HG02642 (cell line): ENCODE measurements around the gene JMJD6.
"Not testable (repeated sequence)": the region's sequence is repeated elsewhere in the genome, so short reads cannot be mapped to it uniquely, and the experiment has no call there.

Experiments
- ATAC-seq: cut with Tn5 transposase; IDR thresholded peaks from one replicate; pipeline ENCODE4 v1.9.1; 2021; ENCODE audit warnings: mild to moderate bottlenecking; ENCODE audit not compliant: unreplicated experiment, poor library complexity

The JMJD6 gene

DNA sequence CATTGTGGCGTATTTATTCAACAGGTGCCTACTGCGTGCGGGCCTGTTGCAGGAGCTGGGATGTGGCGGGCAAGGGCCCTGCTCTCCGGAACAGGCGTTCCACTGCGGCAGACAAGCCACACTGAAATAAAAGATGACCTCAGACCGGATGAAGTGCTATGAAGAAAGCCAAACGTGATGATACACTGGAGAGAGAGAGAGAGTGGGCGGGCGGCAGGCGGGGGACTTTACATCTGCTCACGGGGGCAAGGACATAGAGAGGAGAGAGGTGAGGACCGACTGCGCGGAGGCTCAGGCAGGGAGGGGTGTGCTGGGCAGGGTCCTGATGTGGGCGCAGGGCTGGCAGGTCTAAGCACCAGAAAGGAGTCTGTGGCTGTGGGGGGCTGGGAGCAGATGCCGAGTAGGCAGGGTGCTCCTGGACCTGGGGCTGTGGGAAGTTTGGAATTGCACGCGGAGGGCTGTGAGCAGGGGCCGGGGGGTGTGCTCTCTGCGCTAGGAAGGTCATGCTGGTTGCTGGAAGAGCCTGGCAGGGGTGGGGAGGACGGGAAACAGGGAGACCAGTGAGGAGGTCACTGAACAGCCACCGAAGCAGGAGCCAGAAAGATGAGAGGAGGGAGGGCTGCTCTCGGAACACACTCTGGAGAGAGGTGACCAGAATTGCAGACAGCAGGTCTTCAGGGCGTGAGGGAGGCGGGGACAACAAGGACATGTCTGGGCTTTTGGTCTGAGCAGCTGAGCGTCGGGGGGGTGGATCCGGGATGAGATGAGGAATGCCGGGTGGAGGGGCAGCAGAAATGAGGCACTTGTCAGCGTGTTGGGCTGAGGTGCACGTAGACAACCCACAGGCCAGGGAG lies 25.6 kb downstream of the JMJD6 start:
- no peak for ATAC-seq

DNA sequence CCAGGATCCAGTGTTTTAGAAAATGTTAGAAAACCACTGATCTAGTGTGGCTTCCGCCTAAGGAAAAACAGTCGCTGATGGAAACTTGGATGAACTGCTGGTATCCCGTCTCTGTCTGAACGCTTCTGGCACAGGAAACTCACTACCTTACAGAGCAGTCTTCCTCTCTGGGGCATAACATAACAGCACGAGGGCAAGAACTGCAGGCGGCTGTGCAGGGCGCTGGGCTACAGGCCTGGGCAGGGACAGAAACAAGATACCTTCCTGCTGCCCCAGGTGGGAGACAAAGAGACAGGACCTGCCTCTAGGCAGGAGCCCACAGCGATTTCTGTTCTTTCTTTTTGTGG lies 26.2 kb downstream of the JMJD6 start:
- no peak for ATAC-seq

DNA sequence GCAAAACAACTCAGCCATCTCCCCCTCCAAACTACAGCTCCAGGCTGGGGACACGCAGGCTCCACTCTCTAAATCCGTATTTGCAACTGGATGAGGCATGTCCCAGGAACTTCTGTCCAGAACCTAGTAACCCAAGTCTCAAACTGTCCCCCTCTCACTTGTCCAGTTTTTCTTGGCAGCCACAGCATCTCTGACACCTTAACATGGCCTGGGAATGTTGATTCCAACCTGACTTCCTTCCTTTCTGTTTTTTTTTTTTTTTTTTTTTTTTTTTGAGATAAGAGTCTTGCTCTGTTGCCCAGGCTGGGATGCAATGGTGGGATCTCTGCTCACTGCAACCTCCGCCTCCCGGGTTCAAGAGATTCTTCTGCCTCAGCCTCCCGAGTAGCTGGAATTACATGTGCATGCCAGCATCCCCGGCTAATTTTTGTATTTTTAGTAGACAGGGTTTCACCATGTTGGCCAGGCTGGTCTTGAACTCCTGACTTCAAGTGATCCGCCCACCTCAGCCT lies 27.9 kb downstream of the JMJD6 start:
- ATAC-seq = not testable (repeated sequence)

DNA sequence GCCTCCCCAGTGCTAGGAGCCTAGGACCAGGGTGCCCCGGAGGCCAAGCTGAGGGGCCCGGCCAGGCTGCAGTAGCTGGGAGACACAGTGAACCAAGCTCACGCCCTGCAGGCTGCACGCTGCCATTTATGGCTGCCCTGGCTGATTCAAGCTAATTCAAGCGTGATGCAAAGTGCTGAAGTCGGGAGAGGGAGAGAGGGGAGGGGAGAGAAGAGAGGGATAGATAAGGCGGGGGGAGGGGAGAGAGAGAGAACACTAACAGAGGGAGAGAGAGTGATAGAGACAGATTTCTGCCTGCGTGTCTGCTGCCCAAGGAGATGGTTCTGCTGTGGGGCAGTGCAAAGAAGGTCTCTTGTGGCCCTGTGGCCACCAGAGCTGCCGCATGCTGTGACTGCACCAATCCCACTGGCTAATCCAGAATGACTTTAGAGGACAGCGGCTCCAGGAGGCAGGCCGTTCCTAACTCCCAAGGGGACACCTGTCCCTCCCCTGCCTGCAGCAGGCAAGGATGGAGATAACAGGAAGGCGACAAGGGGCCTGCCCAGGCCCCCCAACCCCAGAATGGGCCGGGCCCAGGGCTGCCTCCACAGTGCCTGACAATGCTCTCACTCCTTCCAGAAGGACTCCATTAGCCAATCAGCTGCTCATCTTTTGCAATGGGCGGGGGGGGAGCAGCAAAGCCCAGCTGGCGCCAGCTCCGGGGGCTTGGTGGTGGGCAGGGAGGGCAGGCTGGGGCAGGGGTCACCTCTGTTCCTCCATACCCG lies 28.5 kb downstream of the JMJD6 start:
- ATAC-seq = no peak

DNA sequence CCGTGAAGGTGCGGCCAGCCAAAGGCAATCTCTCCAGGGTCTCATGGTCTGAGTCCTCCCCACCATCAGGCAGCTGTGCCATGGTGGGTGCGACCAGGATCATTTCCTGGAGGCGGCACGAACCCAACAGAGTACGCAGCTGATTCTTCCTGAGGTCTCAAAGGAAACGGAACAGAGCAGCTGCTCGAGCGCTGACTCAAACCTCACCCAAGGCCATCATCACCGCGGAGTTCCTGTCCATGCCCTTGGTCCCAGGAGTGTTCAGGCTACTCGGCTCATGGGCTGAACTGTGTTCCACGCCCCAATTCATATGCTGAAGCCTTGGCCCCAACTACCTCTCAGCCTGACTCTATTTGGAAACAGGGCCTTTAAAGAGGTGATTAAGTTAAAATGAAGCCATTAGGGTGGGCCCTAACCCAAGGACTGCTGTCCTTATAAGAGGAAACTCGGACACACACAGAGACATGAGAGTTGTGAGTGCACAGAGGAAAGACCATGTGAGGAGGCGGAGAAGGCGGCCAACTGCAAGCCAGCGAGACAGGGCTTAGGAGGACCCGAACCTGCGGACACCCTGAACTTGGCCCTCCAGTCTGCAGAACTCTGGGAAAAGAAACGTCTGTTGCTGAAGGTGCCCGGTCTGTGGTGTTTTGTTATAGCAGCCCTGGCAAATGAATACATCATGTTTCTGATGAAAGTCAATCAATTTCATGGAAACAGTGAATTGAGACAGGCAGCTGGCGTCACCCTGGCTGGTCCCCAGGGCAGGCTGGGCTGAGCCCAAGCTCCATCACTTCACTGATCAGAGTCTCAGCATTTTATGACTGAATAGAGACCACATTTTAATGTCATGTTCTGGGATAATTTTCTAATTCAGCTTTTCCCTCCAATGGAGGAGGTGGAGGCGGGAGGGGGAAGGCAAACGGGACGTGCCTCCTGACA lies 29.4 kb downstream of the JMJD6 start:
- ATAC-seq = no peak

DNA sequence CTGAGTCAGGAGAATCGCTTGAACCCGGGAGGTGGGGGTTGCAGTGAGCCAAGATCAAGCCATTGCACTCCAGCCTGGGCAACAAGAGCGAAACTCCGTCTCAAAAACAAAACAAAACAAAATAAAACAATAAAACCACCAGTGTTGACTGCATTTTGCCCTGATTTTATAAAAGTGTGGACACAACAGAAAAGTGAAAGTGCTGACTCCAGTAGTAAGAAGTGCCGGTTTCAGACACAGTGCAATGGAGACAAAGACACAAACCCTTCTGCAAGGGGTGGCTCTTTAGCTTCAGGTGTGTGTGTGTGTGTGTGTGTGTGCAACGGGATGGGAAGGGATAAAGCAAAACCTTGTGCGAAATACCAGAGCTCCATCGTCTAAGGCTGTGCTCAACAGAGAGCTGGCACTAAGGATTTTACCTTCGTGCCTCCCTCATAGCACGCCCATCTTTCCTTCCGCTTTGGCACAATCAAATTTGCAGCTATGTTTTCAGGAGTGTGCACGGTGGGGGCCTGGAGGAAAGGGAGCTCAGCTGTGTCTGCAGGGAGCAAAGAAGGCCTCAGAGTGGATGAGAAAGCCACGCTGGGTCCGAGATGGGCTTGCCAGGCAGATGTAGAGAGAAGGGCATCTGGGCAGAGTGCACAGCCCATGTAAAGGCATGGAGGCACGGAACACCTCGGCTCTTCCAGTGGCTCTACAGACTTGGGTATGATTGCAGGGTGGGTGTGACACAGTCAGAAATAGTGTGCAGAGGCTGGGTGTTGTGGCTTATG lies 31.2 kb downstream of the JMJD6 start:
- no peak for ATAC-seq

DNA sequence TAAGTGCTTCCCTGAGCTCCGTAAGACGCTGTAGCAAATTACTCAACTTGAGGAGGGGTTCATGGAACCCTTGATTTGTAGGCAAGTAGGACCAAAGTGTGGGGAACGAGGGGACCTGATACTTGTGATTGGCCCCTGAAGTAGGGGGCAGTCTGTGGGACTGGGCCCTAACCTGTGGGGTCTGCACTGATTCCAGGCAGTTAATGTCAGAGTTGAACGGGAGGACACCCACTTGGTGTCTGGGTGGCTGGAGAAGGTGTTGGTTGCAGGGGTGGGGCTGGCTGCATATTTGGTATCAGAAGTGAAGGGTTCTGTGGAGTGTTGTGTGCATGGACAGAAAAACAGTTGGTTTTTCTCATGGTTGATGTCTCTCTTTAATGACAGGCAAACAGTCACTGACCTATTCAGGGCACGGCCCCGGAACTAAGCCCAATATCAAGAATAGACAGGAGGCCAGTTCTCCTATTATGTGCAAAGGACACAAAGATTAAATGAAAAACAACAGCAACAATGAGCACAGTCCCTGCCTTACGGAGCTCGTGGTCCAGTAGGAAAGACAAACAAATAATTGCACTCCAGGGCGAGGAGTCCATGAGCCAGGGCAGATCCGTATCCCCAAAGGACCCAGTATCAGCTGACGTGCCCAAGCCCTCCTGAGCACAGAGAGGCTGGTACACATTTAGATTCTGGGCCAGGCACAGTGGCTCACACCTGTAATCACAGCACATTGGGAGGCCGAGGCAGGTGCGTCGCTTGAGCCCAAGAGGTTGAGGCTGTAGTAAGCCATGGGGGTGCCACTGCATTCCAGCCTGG lies 34.8 kb downstream of the JMJD6 start:
- no peak for ATAC-seq

DNA sequence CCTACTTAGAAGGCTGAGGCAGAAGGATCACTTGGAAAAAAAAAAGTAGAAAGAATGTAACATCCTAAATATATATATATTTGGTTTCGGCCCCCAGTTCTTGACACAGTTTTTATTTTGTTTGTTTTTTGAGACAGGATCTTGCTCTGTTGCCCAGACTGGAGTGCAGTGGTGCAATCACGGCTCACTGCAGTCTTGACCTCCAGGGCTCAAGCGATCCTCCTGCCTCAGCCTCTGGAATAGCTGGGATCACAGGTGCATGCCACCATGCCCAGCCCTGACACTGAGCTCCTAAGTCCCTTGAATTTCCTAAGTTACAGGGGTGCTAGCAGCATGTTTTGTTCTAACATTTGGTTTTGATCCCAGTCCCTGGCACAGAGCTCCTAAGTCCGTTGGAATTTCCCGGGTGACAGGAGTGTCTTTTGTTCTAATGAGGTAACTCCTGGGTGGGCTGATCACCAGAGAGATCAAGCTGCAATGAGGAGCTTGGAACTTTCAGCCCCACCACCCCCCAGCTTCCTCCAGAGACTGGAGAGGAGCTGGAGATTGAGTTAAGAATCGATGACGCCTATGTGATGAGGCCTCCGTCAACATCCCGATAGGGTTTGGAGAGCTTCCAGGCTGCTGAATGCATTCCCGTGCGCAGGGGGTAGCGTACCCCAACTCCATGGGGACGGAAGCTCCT lies 35.7 kb downstream of the JMJD6 start:
- no peak for ATAC-seq

DNA sequence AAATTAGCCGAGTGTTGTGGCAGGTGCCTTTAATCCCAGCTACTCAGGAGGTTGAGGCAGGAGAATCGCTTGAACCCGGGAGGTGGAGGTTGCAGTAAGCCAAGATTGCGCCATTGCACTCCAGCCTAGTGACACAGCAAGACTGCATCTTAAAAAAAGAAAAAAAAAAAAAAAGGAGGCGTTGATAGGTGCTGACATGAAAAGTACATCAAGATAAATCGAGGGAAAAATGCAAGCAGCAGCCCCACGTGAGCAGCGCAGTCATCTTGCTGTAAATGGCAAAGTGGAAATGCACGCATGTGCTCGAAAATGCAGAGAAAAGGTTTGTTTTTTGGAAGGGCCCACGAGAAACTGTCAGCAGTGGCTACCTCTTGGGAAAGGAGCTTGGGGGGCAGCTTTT lies 36.5 kb downstream of the JMJD6 start:
- ATAC-seq = no peak

DNA sequence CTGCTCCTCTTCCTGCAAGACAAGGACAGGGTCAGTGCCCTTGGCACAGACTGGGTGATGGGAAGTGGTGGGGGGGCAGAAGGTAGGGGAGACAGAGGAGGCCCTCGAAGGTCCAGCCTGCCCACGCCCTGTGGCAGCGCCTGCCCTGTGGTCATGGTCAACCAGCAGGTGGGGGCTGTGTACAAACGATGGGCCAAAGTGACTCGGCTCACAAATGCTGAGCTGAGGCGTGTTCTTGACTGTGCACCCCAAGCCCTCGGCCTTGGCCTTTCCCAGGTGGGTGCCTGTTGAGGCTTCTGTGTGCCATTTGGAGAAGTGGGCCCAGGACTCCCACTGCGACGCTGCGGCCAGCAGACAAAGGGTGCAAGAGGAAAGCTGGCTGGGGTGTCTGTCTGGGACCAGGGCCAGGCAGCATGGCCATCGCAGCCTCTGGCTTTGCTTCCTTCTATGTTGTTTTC lies 38.2 kb downstream of the JMJD6 start:
- no peak for ATAC-seq

DNA sequence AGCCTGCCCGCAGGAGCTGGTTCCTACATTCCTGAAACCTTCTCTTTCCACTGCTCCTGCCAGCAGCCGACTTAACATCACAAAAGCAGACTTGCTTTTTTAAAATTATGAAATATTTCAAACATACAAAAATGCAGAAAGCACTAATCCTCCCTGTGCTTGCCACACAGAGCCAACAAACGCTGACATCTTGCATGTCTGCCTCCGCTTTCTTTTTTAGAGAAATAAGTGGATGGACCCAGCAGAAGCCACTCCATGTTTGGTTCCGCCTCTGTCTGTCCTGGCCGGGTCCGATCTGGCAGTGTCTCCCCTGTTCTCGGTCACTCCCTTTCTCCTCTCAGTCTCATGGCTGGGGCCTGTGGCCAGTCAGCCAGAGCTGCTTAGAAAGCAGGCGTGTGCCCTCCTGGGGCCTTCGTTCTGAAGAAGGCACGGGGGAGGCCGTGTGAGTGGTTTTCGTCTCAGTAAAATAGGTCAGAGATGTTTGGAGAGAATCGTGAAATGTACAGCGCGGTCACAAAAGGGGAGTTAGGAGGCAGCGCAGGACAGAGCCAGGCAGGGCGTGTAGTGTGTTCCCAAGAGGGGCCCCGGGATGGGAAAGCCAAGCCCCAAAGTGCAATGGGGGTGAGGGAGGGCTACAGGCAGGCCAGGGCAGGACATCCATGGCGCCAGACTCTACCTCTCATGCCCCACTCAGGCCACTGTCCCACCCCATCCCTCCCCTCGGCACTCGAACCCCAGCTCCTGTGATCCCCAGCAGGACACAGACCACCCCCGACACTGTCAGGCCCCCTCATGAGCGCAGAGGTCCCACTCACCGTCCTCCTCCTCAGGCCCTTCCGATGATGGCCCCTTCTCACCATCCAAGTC lies 38.9 kb downstream of the JMJD6 start:
- ATAC-seq = no peak

DNA sequence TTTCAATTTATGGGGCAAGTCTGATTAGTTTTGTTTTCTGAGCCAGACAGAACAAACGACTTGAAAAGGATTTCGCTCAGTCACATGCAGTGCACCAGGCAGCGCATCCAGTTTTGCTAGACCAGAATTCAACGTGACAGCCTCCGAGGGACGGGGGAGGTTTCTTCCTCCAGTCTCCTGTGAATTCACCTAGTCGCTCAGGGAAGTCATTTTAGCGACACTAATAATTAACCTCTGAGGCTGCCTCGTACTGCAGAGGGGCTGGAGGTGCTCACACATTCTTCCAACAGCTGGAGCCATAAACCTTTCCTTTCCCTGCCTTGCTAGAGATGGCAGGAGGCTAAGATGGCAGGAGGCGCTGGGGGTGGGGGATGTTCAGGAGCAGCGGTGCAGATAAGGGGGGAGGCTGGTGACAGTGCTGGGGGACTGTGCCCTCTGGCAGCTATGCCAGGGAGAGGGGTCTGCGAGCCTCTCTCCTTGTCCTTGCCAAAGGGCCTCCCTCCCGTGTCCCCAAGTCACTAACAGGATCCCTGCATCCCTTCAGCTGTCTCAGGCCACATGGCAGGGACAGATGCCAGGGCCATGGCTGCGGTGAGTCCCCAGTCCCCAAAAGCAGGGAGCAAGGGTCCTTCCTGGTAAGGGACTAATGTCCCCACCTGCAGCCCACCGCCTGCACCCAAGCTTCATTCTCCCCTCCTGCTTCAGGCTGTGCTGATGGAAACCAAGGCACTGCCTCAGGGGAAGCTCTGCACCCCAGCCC lies 39.7 kb downstream of the JMJD6 start:
- no peak for ATAC-seq

DNA sequence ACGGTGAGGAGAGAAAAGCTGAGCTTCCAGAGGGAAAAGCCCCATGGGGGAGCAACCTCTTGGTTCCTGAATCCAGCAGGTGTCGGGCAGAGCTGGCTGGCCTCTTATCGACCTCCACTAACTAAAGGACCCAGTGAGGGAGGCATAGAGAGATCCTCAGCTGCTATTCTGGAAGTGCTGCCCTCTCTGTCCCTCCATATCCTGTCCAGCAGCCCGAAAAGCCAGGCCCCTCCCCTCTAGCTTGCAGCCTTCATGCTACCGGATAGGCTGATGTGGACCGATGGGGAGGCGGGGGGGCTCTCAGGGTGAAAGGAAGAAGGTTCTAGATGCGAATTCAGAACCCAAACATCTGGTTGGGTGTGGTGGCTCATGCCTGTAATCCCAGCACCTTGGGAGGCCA lies 40.6 kb downstream of the JMJD6 start:
- no peak for ATAC-seq

DNA sequence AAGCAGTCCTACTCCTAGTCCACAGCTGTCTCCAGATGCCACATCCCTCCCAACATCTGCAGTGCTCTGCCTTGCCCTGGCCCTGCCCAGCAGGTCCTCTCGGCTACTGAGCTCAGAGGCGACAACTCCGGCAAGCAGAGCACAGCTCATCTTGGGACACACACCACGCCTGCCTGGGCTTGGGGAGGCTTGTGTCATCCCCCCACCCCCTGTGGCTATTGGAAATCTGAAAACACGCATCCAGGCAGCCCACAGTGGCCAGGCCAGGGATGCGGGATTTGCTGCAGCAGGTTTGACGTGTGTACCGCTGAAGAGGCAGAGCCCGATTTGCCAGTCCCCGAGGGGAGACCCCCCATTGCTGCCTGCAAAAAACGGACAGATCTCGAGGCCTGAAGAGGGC lies 41.0 kb downstream of the JMJD6 start:
- ATAC-seq = no peak

DNA sequence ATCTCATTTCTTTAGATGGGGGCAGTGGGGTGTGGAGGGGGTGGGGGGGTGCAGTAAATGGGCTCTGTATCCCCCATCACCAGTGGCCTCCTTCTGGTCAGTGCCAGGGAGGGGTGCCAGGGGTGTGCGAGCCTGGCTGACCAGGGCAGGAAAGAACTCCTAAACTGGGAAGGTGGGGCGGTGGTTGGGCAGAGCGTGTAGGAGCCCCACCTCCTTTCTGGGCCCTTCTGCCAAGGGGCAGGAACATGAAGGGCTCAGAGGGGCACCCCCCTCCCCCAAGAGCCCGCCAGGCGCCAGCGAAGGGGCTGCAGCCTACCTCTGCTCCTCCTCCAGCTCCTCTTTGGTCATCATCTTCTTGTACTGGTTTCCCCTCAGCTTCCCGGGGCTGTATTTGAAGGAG lies 41.6 kb downstream of the JMJD6 start:
- no peak for ATAC-seq

DNA sequence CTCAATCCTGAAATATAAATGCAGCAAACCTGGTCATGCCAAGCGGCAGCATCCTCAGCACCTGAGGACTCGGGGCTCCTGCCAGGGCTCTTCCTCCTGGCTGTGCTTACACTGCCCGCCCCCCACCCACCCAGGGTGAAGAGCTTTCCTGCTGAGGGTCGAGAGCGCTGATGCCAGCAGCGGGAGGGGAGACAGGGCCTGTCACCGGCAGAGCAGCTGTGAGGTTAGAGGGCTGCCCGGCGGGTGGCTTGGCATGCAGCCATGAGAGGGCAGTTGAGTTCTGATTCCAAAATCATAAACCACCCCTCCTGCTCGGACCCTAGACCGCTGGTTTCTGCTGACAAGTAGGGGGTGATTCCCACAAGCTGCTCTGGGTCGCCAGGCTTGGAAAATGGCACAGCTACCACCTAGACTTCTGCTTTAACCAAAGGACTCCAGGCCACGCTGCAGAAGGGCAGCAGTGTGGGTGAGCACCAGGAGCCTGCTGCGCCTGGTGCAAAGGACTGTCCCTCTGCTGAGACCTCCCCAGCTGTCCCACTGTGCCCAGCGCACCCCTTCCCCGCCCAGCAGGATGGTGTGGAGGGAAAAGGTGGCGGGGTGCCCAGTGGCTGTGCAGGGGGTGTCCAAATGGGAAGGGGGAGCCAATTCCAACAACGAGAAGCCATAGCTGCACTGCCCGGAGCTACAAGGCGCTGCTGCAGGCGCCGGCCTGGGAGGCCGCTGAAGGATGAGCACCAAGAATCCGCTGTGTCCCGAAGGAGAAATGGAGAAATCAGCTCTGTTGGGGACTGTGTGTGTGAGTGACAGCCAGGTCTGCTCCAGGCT lies 42.3 kb downstream of the JMJD6 start:
- no peak for ATAC-seq
